Middle frontal gyrus (tissue), 1 donor: Measurements from ENCODE around the gene NCOA3.

Experiments used
- DNase-seq: peaks from one replicate; pipeline ENCODE4 v3.0.0-alpha.2; 2015; ENCODE audit warnings: low spot score; ENCODE audit errors: extremely low spot score

The NCOA3 gene

DNA sequence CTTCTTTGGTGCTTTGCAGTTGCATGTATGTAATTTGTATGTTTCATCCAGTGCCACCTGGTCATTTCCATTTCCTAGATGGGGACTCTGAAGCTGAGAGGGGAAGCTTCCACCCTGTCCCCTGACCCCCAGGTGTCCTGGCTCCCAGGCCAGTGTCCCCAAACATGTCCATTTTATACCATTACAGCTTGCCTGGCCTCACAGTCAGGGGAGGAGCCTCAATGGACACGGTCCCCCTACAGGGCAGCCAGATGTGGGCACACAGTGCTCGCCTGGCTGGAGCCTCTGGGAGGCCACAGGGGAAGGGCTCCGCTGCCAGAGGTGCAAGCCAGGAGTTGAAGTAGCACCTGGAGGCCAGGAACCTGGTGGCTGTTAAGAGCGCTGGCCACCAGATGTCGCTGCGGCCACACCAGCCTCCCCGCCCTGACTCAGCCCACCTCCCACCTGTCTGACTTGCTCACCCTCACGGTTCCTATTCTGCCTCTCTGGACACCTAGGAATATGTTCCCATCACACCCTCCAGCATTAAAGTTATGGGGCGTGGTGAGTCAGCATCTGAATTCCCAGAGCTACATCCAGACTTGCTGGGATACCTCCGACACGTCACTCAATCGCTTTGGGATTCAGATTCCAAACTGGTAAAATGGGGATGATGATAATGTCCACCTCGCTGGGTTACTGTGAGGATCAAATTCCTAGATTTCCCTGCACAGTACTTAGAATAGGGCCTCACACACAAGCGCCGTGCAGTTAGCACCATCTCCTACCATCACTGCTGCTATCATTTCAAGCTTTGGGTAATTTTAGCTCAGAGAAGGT lies 176.2 kb downstream of the NCOA3 start:
- DNase-seq, result no peak

DNA sequence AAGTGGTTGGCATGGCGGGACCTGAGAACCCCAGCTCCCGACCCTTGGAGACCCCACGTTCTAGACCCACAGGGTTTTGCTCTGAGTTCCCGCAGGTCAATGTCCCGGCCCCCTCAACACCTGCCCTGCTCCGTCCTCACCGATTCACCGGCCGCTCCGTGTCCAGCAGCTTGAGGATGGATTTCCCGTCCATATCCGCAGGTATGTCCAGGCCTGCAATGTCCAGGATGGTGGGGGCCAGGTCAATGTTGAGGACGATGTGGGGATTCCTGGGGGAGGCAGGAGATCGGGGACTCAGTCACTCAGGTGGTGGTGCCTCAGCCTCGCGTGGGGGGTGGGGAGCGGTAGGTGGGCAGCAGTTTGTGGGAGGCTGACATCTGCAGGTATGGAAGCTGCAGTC lies 176.8 kb downstream of the NCOA3 start:
- DNase-seq, result no peak

DNA sequence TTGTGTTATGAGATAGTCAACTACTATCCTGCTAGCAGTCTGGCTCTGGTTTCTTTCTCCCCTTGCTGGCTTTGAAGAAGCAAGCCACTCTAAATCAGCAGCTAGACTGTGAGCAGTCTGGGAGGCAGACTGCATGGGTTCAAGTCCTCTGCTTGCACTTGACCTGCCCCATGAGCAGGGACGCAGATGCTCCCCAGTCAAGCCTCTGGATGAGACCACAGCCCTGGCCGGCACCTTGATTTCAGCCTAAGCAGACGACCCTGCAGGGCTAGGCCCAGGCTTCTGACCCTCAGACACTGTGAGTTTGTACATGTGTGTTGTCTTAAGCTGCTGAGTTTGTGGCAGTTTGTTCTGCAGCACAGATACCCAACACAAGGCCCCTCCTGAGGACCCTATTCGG lies 177.8 kb downstream of the NCOA3 start:
- DNase-seq, result no peak

DNA sequence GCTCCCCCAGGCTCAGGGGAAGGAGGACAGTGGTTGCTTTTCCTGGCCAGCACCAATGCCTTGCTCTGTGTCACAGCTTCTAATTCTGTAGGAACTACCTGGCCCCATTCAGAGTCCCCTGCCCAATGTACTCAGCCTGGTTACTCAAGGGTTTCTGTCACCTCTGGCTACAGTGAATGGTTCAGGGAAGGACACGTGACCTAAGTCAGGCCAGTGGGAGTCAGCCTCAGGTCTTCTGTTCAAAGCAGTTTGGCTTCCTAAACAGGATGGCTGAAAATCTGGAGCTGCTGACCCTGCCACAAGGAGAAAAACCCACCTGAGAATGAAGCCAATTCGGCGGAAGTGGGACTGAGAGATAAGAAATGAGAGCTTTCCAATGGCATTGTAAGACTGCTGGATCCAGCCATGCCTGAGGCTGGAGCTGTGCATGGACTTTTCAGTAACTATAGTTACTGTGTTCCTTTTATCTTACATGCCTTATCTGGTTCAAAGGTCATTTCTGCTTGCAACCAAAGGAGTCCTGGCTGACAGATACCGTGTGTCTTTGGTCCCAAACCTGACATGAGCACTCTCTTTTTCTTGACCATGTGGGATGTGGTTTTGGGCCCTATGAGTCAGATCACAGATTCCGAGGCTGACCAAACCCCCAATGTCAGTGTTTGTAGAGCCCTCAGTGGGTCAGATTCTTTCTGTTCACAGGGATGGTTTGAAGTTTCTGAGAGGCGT lies 179.3 kb downstream of the NCOA3 start:
- DNase-seq, result no peak

DNA sequence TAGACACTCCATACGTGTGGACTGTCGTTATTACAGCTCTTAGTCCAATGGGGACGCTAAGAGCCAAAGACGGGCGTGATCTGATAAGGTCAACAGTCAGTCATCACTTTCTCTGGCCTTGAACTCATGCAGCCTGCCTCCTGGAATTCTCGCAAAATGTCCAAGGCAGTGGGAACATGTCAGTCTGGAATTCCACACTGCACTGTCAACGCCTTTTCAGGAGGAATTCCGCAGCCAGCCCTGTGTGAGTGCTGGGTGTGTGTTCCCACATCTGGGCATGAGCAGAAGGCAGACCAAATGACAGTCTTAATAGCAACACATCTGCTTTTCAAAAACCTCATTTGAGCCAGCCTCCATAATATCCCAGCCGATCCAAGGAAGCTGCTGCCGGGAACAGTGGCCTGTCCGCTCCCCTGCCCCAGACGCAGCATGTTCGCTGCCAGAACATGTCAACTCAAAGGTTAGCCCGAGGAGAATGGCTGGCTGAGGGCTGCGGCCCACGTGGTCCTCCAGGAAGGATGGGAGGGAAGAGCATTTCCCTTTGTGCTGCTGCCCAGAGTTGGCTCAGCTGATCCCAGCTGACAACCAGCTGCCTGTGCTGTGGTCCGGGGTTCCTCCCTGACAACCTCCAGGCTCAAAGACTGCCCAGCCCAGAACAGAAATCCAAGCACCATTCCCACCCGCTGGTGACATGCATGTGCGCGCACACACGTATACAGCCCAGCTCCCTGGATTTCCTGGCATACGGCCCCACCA lies 180.5 kb downstream of the NCOA3 start:
- DNase-seq, result no peak

DNA sequence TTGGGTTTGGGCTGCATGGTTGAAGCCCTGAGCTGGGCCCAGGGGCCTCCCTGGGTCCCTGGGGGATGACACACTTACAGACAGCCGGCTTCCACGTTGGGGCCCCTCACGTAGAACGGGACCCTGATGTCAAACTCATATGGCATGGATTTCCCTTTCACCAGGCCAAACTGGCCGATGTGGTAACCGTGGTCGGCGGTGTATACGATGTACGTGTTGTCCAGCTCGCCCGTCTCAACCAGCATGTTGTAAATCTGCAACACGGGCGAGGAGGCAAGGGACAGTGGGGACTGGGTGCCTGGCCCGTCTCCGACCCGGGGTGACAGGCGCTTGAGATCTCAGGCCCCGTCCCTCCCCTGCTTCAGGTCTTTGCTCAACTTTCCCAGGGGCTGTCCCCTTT lies 181.2 kb downstream of the NCOA3 start:
- no peak for DNase-seq

DNA sequence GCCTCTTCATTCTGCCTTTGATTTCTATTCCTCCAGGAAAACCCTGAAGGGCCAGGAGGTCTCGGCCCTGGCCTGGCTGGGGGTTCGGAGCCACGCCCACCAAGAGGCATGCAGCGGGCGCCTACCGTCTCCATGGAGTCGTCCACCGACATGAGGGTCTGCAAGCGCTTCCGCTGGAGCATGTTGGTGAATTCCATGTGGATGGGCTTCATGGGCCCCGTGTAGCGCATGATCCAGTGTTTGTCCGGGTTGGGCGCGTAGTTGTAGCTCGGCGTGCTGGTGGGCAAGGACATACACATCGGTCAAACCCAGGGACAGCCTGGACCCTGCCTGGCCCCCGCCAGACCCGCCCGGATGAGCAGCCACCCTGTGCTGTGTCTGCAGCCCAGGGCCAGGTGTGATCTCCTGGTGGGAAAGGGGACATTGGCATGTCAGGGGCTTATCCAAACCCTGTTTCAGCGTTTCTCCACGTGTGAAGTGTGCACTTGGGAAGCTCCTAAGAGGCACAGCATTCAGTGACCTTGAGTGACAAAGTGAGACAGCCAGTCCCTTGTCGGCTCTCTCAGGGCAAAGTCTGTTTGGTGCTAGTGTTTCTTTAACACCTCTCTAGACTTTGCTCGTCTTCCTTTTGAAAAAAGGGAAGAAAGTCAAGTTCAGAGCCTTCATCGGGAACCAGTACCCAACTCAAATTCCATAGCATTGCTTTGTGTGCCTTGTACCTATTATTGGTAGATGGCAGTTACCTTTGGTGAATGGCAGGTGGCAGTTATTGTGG lies 182.8 kb downstream of the NCOA3 start:
- no peak for DNase-seq

DNA sequence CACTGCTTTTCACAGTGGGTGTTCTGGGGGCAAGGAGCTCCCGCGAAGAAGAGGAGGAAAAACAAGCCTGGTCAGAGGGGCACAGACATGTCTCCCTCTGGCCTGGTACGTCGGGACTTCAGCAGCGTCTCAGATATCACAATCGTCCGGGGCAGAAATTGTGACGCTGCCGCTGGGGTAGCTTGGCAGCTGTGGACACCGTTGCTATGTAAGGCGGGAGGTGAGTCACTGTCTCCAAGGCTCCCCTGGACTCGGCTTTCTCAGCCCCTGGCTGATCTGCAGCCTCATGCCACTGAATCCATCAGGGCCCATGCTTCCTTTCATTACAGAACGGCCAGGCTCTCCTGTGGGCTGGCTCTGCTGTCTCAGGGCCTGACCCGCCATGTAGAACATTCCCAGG lies 184.9 kb downstream of the NCOA3 start:
- DNase-seq, result no peak

DNA sequence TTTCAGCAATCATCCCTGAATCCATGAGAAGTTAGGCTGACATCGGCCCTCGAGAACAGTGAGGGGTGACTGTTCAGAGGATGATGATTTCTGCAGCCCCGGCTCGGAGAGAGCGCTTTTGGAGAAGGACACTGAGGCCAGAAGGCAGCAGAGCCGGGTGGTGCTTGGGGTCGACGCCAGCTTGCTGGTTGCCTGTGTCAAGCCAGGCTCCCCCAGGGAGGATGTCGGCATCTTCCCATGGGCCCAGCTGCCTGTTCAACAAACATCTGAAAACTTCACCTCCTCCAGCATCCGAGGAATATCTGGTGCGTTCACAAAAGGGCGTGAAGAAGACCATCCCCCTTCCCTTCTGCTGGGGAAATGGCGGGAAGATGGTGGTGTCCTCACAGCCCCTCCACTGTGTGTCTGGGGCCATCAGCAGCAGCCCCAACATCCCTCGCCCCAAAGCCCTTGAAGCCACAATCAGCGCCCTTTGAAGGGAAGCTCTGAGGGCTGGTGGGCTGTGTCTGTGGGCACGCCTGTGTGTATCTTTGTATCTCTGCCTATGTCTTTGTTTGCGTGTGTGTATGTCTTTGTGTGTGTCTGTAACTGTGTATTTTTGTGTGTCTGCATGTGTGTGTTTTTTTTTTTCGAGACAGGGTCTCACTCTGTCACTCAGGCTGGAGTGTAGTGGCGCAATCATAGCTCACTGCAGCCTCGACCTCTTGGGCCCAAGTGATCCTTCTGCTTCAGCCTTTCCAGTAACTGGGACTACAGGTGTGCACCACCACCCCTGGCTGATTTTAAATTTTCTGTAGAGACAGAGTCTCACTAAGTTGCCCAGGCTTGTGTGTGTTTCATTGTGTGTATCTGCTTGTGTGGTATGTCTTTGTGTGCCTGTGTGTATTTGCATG lies 185.7 kb downstream of the NCOA3 start:
- no peak for DNase-seq

DNA sequence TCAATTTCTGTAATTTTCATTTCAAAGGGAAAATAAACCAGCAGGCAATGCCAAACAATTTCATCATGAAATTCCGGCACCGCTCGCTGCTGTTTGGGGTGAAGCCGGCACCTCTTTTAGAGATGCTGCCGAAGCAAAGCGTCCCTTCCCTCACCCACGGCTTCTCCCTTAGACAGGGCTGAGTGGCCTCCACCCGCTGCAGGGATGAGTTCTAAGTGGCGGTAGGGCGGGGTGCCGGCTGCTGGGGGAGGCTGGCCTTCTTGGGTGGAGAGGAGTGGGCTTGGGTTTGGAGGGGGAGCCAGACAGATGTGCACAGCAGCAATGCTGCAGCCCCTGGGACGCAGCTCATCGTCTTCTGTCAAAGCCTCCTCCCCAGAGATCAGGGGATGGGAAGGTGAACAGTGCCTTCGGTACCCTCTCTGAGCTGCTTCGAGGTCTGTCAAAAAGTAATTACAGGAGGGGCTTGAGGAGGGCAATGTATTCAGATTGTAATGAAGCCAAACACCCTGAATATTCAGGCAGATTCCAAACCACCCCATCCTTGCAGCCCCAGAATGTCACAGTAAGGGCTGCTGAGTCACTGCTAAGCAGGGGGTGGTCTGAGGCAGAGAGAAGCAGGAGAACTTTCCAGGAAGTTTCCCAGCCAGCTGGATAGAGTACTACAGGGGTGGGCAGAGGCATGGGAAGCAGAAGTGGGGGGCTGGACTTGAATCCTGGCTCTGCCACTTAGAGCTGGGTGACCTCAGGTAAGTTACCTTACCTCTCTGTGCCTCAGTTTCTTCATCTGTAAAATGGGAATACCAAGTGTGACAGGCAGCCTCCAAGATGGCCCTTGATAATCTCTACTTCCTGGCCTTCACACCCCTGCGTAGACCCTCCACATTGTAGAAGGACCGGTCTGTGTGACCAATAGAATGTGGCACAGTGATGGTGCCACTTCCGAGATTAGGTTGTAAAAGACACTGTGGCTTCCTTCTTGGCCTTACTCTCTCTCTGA lies 187.0 kb downstream of the NCOA3 start:
- no peak for DNase-seq

DNA sequence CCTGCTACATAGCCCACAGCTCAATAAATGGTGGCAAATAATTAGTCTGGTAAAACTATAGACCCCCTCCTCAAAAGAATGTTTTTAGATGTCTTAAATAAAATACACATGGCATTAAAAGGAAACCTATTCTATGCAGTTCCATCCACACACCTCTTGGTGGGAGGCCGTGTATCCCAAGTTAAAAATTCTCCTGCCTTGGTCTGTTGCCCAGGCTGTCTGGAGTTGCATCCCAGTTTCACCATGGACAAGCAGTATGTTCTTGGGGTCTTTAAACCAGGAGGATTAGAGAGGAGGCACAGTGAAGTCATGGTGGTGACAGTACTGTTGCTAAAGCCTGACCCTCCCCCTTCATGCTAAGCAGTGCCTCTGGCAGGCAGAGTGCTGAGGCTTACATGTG lies 188.0 kb downstream of the NCOA3 start:
- DNase-seq, result no peak

DNA sequence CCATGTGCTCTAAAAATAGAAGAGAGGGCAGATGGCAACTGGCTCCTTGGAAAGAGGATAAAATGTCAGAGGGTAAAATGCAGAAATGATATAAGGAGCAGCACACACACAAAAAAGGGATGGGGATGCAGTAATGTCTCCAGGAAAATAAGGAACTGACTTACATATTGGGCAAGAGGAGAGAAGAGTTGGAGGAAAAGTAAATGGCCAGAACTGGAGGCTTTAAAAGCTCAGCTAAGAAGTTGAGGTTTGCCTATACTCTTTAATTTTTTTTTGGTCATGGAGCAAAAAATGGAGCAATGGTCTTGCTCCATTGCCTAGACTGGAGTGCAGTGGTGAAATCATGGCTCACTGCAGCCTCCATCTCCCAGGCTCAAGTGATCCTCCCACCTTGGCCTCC lies 189.9 kb downstream of the NCOA3 start:
- DNase-seq, result no peak

DNA sequence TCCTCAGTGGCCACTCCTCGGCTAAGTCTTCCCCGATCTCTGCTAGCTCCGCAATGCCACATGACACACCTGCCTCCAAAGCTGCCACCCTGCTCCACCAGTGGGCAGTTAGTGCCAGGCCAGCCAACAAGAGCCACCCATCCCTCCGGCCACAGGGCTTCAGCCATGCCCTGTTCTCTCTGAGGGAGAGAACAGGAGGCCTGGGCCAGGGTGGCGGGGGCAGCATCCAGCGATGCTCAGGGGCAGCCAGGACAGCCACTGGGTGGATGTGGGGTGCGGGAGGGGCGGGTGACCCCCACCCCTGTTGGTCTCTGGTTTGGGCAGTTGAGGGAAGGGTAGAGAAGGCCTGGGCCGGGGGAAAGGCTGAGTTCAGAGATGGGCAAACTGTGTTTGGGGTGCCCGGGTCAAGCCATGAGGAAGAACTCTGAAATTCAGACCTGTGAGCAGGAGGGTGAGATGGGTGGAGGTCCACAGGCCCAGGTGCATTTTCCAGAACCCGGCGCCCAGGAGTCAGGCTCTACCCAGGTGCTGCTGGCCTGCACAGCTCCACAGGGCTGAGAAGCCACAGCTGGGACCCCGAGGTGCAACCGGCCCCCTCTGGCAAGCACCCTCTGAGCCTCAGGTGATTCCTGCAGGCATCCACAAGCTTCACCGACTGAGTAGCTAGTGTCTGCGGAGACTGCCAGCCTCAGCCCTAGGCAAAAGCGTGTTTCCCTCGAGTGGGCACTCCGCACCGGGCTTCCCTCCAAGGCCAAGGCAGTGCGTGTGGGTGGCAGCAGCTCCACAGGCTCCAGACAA lies 192.5 kb downstream of the NCOA3 start:
- no peak for DNase-seq

DNA sequence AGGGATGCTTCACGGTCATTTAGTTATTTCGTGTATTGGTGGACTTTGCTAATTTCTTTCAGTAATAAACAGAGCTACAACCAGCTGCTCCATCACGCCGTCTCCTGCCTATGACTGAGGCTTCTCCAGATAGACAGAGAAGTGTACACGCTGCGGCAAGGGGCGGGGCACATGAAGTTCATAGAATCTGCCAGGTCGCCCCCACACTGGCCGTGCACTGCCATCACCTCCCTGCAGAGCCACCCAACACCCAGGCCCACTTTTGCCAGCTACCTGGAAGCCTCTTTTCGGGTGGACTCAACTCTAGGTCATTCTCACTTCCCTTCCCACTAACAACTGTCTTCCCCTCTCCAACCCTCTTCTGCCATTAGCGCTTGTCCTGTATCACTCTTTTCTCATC lies 195.2 kb downstream of the NCOA3 start:
- no peak for DNase-seq

DNA sequence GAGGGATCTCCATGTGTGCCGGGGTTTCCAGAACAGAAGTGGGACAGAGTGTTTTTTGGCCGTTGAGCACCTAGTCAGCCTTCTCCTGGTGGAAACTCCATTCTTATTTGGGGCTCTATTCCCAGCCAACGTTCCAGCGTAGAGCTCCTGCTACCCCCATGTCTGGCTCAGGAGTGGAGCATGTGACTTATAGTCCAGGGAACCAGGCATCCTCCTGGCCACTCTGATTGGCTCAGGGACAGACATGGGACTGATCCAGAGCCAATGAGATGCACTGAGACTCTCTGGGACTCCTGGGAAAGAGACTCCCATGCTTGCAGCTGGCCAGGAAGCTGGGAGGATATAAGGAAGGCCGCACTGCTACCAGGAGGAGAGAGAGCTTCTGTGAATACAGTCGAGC lies 196.5 kb downstream of the NCOA3 start:
- no peak for DNase-seq

DNA sequence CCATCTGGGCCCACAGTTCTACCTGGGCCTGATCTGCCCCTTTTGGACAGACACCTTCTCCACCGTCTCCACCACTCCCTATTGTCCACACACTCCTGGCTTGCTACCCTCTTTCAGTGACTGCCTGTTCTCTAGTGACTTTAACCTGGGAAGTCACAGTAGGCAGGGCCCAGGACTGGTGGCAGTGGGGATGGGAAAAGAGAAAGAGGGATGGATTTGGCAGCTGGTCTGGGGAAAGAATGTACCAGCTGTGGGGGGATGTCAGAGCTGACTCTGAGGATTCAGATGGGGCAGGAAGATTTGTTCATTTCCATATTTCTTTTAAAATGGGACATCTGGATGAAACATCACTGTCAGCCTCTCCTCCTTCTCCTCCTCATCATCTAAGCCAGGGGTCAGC lies 198.1 kb downstream of the NCOA3 start:
- no peak for DNase-seq

DNA sequence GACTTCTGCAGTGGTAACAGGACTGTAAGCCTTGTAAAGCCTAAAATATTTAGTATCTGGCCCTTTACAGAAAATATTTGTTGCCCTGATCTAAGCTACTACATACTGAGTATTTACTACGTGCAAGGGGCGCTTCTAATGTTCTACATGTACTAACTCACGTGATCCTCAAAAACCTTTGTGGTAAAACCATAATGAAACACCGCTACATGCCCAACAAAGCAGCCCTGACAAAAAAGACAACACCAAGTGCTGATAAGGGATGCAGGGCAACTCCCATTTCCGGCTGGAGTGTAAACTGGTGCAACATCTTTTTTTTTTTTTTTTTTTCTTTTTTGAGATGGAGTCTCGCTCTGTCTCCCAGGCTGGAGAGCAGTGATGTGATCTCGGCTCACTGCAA lies 198.6 kb downstream of the NCOA3 start:
- DNase-seq, result no peak

DNA sequence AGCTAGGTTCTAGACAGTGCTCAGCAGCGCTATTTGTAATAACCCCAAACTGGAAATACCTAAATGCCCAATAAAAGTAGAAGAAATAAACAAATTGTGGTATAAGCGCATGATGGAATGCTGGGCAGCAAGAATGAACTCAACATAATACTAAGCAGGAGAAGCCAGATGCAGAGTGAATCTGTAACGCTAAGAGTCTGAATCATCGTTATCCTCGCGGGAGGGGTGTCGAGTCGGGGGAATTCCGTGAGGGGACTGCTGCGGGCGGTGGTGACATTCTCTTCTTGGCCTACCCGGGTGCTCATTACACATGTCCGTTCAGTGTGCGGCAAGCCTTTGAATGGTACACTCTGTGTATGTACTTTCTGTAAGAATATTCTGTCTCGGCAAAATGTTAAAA lies 199.9 kb downstream of the NCOA3 start:
- no peak for DNase-seq
